ENCODE data around the gene CGB7. TPM values are rescaled to one million over a fixed set of nuclear protein-coding genes. Genes with fewer than 3 reads are reported as not detected.
A peak's percentile ranks its signal among the peaks of the same experiment; 100 is the strongest.
"Not testable (repeated sequence)": the region's sequence is repeated elsewhere in the genome, so short reads cannot be mapped to it uniquely, and the experiment has no call there.

Gene CGB7
- total RNA-seq, 1 experiment from 2014 or later: 1.7 TPM

DNA sequence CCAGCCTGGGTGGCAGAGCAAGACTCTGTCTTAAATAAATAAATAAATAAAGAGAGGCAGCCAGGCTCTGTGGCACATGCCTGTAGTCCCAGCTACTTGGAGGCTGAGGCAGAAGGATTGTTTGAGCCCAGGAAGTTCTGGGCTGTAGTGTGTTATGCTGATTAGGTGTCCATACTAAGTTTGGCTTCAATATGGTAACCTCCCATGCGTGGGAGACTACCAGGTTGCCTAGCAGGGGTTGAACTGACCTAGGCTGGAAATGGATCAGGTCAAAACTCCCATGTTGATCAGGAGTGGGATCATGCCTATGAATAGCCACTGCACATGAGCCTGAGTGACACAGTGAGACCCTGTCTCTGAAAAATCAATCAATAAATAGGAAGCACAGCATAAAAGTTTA is 23.7 kb upstream of the CGB7 start:
- no peak for DNase-seq (ENCODE audit: low read depth)
- in situ Hi-C loops (cut with HindIII; ENCODE audit: low pct_unique_long_range_greater_than_20kb, low sequenced_read_pairs): no loop called here

DNA sequence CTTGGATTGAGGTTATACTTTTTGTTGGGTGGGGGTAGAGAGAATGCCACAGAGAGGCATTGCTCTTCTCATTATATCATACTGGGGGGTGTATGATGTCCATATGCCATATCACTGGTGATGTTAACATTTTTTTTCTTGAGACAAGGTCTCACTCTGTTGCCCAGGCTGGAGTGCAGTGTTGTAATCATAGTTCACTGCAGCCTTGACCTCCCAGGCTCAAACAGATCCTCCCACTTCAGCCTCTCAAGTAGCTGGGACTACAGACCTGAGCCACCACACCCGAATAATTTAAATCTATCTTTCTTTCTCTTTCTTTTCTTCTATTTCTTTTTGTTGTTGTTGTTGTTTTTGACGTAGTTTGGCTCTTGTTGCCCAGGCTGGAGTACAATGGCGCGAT is 22.8 kb upstream of the CGB7 start:
- no peak for DNase-seq (ENCODE audit: low read depth)
- in situ Hi-C loops (cut with HindIII; ENCODE audit: low pct_unique_long_range_greater_than_20kb, low sequenced_read_pairs): no loop called here

DNA sequence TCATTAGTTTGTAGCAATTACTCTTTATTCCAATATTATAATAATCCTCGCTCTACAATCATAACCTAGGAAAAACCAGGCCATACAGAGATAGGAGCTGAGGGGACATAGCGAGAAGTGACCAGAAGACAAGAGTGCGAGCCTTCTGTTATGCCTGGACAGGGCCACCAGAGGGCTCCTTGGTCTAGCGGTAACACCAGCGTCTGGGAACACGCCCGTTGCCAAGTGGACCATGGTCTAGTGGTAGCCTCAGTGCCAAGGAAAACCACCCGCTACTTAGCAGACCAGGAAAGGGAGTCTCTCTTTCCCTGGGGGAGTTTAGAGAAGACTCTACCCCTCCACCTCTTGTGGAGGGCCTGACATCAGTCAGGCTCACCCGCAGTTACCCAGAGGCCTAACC is 17.3 kb upstream of the CGB7 start:
- in situ Hi-C loops (cut with HindIII; ENCODE audit: low pct_unique_long_range_greater_than_20kb, low sequenced_read_pairs): not testable (repeated sequence)
- DNase-seq (ENCODE audit: low read depth): peak; percentile 64

DNA sequence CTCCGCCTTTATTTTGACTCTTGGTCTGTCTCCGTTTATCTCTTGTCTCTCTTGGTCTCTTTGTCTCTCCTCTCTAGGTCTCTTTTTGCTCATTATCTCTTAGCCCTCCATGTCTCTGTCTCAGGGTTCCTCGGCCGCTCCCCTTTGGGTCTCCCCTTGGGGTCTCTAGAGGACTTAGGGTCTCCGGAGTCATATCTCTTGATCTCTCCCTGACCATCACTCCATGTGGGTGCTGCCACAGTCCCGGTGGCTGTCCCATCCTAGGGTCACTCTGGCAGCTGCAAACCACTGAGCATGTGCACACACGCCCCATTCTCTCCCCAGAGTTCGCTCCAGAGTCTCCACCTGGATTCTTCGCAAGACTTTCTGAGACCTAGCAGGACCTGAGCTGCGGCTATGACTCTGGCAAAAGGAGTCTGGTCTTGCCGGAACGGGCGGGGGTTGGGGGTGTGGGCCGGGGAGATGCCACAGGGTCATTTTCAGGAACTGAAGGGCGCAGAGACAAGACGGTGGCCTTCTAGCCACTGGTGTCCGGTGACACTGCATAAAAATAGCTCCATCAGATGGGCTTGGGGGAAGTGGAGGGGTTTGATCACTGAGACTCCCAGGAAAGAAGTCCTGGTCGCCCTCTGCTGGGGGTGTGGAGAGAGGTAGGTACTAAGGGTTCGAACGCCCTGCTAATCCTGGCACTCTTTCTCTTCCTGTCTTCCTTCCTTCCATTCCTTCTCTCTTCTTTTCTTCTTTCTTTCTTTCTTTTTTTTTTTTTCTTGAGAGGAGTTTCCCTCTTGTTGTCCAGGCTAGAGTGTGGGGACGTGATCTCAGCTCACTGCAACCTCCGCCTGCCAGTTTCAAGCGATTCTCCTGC is 16.2 kb upstream of the CGB7 start:
- in situ Hi-C loops (cut with HindIII; ENCODE audit: low pct_unique_long_range_greater_than_20kb, low sequenced_read_pairs): no loop called here
- DNase-seq (ENCODE audit: low read depth): no peak

DNA sequence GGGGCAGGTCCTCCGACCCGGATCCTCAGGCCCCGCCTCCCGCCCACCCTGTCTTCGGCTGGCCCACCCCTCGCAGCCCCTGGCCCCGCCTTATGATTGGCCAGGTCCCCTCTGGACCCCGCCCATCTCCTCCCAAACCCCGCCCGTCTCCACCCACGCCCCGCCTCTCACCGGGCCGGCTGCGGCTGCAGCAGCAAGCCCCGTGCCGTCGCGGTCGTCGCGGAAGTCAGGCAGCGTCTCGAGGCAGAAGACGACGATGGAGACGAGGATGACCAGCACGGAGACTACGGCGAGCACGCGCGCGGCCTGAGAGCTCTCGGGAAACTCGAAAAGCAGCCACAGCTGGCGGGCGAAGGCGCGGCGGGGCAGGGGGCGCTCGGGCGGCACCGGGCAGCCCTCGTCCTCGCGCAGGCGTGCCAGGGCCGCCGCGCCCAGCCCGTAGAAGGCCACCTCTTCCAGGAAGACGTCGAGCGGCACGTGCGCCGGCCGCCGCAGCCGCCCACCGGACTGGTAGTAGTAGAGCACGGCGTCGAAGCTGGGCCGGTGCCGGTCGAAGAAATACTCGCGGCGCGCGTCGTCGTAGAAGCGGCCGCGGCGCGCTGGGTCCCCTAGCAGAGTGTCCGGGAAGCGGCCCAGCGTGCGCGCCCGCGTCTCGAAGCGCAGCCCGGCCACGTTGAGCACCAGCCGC is 14.5 kb upstream of the CGB7 start:
- DNase-seq (ENCODE audit: low read depth): no peak

DNA sequence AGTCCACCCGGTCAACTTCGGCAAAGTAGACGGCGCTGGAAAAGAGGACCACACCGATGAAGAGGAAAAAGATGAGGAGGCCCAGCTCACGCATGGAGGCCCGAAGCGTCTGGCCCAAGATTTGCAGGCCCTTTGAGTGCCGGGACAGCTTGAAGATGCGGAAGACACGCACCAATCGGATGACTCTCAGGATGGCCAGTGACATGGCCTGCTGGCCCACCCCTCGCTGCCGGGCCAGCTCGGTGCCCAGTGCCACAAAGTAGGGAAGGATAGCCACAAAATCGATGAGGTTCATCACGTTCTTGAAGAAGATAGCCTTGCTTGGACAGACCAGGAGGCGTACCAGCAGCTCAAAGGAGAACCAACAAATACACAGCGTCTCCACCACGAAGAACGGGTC is 12.9 kb upstream of the CGB7 start:
- DNase-seq (ENCODE audit: low read depth): no peak
- in situ Hi-C loops (cut with HindIII; ENCODE audit: low pct_unique_long_range_greater_than_20kb, low sequenced_read_pairs): no loop called here

More for the DNA sequence above, 14.5 kb upstream of the CGB7 start:
- in situ Hi-C loops (cut with HindIII; ENCODE audit: low pct_unique_long_range_greater_than_20kb, low sequenced_read_pairs): no loop called here

DNA sequence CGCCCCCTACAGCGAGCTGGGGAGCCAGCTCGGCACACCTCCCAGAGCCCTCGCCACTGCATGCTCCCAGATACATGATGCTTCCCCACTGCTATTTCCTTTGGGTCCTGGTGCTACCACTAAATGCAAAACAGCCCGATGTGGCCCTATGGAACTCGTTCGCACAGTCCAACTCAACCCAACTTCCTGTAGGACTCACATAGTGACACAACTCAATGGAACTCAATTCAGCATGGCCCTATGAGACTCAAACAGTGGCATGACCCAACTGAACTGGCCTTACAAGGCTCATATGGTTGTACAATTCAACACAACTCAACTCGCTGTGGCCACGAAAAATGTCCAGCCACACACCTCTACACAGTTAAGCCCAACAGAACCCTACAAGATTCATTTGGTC is 11.5 kb upstream of the CGB7 start:
- DNase-seq (ENCODE audit: low read depth): no peak
- in situ Hi-C loops (cut with HindIII; ENCODE audit: low pct_unique_long_range_greater_than_20kb, low sequenced_read_pairs): no loop called here

DNA sequence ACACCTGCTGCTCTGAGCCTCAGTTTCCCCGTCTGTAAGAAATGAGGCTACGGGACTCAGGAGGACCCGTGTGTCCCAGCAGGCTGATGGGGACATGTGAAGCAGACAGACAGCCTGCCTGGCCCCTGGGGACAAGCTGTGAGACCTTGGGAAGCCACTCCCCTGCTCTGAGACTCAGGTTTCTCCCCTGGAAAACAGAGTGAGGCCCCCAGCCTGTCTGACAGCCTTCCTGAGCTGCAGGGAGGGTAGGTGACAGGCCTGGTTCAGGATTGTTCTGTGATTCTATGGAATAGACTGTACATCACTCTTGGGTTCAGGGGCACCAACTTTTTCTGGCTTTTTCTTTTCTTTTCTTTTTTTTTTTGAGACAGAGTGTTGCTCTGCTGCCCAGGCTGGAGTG is 10.0 kb upstream of the CGB7 start:
- in situ Hi-C loops (cut with HindIII; ENCODE audit: low pct_unique_long_range_greater_than_20kb, low sequenced_read_pairs): no loop called here
- no peak for DNase-seq (ENCODE audit: low read depth)

DNA sequence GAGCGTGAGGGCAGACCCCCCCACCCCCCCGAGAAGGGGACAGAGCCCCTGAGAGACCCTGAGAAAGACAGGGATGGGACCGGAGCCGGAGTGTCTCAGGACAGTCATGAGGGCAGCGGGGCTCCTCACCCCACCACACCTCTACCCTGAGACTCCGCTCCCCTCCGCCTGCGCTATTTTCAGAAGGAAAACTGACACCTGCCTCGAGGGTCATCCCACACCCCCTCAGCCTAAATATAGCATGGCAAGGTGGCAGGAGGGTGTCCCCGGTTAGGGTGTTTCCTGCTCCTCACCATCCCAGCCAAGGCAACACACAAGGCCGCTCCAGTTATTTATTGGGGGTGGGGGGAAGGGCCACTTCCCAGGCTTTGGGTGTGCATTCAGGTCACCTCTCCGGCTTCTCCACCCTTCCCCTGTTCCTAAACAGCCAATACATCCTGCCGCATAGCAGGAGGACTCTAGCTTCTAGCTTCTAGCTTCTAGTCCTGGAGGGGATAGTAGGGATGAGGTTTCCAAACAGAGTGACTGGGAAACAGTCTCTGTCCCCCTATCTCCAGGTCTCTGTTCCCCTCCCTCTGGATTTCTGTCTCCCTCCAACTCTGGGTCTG is 8.5 kb upstream of the CGB7 start:
- DNase-seq (ENCODE audit: low read depth): no peak
- in situ Hi-C loops (cut with HindIII; ENCODE audit: low pct_unique_long_range_greater_than_20kb, low sequenced_read_pairs): no loop called here

DNA sequence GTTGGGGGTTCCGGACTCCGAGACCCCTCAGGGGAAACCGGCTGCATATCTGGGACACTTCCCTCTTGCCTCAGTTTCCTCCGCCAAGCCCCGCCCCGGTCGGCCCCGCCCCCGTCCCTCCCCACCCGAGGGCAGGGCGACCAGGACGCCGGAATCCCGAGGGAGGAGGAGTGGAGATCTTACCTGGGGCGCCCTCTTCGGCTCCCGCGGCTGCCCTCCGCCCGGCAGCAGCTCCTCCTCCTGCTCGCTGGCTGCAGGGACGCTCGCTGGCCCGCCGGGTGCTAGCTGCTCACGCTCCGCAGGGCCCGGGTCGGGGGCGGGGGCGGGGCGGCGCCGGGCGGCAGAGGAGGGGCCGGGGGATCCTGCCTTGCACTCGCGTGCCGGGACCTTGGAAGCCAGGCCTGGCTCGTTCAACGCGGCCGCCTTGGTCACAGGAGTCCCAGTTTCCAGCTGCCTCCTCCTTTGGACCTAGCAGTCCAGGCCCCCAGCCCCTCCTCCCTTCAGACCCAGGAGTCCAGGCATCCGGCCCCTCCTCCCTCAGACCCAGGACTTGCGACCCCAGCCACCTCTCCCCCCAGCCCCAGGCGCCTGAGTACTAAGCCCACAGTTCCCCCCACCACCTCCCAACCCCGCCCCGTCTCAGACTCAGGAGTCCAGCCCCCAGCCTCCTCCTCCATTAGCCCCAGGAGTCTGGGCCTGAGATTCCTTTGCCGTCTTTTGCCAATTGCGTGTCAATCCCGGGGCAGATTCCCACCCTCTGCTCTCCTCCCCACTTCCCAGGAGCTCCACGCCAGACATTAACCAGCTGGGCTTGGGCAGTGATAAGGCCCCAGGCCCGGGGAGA is 7.4 kb upstream of the CGB7 start, which contains the start of gene NTF4:
Gene NTF4 (minus strand): TSS at position 51 of the 844 bp plus-strand sequence. CDS start 2,821 bp downstream, outside the sequence.
- peak; percentile 44 for DNase-seq (ENCODE audit: low read depth)
- in situ Hi-C loops (cut with HindIII; ENCODE audit: low pct_unique_long_range_greater_than_20kb, low sequenced_read_pairs): no loop called here

DNA sequence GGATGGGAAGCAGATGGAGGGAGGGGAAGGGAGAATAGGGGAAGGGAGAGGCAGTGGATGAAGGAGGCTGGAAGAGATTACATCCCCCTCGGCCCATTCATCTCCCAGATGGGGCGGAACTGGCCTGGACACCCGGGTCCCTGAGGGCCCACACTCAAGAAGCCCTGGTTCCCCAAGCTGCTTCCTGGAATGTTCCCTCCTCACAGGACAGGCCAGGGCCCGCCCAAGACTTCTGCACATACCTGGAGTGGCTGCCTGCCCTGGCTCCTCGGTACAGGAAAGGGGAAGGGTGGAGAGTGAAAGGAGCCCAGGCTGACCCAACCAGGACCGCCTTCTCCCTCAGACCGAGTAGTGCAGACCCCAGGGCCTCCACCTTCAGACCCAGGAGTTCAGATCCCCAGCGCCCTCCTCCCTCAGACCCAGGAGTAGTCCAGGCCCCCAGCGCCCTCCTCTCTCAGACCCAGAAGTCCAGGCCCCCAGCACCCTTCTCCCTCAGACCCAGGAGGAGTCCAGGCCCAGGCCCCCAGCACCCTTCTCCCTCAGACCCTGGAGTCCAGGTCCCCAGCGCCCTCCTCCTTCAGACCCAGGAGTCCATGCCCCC is 6.6 kb upstream of the CGB7 start:
- in situ Hi-C loops (cut with HindIII; ENCODE audit: low pct_unique_long_range_greater_than_20kb, low sequenced_read_pairs): no loop called here
- DNase-seq (ENCODE audit: low read depth): no peak

DNA sequence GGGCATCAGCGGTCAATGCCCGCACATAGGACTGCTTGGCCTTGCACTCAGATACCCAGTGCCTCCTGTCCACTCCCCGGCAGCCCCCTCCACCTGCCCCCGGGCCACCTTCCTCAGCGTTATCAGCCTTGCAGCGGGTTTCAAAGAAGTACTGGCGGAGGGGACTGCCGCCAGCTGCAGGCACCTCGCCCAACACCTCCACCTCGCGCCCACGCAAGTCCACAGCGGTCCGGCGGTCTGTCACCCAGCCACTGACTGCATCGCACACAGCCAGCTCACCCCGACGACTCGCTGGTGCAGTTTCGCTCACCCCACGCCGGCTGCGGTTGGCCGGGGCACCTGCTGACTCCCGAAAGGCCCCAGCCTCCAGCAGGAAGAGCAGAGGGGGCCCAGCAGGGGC is 3.9 kb upstream of the CGB7 start:
- DNase-seq (ENCODE audit: low read depth): no peak
- in situ Hi-C loops (cut with HindIII; ENCODE audit: low pct_unique_long_range_greater_than_20kb, low sequenced_read_pairs): no loop called here

DNA sequence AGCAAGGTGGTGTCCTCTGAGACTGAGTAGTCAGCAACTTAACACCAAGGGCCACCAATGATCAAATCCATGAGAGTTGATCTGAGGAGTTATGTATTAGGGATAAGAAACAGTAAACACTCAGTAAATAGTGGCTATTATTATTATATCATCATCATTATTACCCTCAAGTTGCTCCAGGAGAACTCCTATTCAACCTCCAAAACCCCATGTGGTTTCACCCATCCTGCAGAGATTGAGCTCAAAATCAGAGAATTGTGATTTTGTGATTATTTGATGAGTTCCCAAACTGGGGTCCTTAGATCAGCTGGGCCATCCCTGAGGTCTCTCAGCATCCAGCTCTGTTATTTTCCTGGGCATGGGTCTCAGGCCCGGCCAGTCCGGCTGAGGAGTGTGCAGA is 3.5 kb upstream of the CGB7 start:
- no peak for DNase-seq (ENCODE audit: low read depth)
- in situ Hi-C loops (cut with HindIII; ENCODE audit: low pct_unique_long_range_greater_than_20kb, low sequenced_read_pairs): no loop called here

DNA sequence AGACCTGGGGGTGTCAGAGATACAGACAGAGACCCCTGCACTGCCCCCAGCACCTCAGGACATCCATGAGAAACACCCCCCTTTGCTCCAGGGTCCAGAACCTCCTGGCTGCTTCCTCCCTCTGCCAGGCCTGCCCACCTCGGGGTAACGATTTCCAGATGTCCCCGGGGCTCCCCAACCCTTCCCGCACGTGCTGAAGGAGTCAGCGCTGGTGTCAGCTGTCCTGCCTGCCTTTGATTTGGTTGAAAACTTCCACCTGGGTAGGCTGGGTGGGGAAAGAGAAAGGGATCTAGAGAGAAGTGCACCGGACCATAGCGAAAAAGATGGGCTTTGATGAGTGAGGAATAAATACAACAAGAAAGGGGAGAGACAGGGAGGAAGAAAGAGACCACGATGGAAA is 1.5 kb upstream of the CGB7 start:
- in situ Hi-C loops (cut with HindIII; ENCODE audit: low pct_unique_long_range_greater_than_20kb, low sequenced_read_pairs): no loop called here
- no peak for DNase-seq (ENCODE audit: low read depth)

DNA sequence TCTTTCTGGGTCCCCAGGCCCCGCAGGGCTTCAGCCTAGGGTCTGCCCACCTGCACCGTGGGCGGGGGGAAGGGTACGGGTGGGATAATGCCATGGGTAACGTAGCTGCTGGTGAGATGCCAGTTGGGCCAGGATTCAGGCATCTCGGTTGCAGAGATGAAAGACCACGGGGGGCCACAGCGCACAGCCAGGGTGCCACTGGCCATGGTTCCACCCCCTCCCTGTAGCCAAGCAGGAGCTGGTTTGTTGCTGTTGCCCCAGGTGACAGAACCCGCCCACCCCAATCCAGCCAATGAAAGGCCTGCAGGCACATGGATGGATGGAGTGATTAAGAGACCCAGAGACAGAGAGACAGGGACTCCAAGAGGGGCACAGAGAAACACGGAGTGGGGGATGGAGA is 1.0 kb upstream of the CGB7 start:
- in situ Hi-C loops (cut with HindIII; ENCODE audit: low pct_unique_long_range_greater_than_20kb, low sequenced_read_pairs): no loop called here
- DNase-seq (ENCODE audit: low read depth): no peak

DNA sequence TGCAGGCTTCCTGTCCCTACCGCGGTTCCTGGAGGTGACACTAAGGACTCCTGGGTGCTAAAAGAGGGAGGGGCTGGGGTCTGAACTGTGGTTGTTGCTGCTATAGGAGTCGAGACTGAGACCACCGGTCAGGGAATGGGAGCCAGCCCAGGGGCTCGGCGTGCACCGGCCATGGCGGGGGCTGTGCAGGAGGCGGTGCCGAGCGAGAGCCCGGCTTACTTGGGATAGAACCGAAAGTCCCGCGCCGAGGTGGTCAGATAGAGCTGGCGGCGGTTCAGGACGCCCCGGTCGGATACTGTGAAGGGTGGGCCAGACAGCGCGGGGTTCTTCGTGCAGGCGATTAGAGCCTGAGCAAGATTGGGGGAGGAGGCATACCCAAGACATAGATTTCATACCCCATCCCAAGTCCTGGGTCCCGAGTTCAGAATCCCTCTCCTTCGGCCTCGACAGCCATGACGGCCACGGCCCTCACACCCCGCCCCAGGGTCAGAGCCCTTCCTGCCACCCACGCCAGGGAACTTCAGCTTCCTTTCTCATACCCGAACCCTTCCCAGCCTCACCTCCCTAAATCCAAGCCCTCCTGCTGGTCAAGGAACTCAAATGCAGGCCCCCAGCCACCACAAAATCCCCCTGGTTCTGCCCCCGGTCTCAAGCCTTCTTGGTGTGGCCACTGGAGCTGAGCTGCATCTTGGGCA is 500 bp downstream of the CGB7 start:
- DNase-seq (ENCODE audit: low read depth); in situ Hi-C loops (cut with HindIII; ENCODE audit: low pct_unique_long_range_greater_than_20kb, low sequenced_read_pairs): not testable (repeated sequence)

DNA sequence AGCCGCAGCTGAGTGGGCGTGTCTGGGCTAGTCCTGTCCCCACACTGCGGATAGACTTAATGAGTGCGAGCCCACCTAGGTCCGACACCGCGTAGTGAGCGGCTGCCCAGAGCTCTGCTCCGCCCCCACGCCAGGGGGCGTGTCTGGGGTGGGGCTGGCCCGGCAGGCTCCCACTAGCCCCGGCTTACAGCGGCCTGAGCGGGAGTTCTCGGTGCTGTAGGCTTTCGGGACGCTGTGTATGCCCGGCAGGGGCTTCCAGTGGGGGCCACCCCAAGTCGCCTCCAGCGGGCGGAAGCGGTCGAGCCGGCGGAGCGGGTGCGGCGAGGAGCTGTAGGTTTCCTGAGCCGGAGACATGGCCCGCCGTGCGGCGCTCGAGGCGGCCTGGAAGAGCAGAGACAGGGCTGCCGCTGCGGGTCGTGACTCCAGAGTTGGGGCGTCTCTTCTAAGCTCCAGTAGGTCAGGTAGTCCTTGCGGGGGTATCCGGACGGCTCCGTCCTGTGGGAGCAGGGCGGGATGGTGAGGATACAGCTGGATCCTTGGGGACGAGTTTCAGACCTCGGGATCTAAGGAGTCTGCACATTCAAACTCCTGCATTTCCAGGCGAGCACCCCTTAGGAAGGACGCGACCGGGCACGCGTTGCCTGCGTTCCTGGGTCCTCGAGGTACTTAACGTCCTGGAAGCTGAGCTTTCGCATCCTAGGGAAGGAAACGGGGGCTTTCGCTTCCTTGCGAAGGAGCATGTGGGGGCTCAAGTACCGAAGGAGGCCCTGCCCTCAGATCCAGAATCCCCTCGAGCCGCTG is 1.2 kb downstream of the CGB7 start:
- in situ Hi-C loops (cut with HindIII; ENCODE audit: low pct_unique_long_range_greater_than_20kb, low sequenced_read_pairs): no loop called here
- DNase-seq (ENCODE audit: low read depth): peak; percentile 75
